OCI-LY7 (cell line): ENCODE results near the gene PTPRN.

ENCODE experiments used
- CTCF ChIP-seq: fragments of 200-600 bp; sonication (generic); conservative IDR thresholded peaks from 2 replicates; pipeline ENCODE4 v1.5.1; 2014; ENCODE audit warnings: mild to moderate bottlenecking, antibody characterized with exemption, low read length, moderate library complexity, mixed read lengths
- EZH2phosphoT487 ChIP-seq: fragments of 200-600 bp; sonication (generic); IDR thresholded peaks from 2 replicates; pipeline ENCODE4 v1.6.1; 2018; ENCODE audit warnings: low read depth, borderline replicate concordance, mild to moderate bottlenecking, mixed run types, antibody characterized with exemption, low read length, moderate library complexity, mixed read lengths

GRCh38 chr2:219291394-219291793 is 17.8 kb downstream of the PTPRN start:
- TF ChIP-seq CTCF, result no peak
- TF ChIP-seq EZH2phosphoT487, result no peak
